Jurkat, Clone E6-1 (cell line): ENCODE measurements around the gene ISCU.
"Not testable (repeated sequence)": the region's sequence is repeated elsewhere in the genome, so short reads cannot be mapped to it uniquely, and the experiment has no call there.

Source experiments
- DNase-seq: peaks from one replicate; pipeline ENCODE4 v3.0.0-alpha.2; 2011; ENCODE audit warnings: low read depth, low spot score
- H3K4me3 ChIP-seq: 2 replicates; pipeline ENCODE4 v1.5.1; 2011; ENCODE audit warnings: mild to moderate bottlenecking, low read length, control low read depth, moderate library complexity

ISCU gene

GRCh38 chr12:108611884-108612415 lies 49.6 kb downstream of the ISCU start:
- H3K4me3 ChIP-seq = no peak overlapping the region
- DNase-seq = peak; percentile 55

GRCh38 chr12:108612788-108613282 lies 50.4 kb downstream of the ISCU start:
- no peak overlapping the region for H3K4me3 ChIP-seq
- no peak for DNase-seq

DNA sequence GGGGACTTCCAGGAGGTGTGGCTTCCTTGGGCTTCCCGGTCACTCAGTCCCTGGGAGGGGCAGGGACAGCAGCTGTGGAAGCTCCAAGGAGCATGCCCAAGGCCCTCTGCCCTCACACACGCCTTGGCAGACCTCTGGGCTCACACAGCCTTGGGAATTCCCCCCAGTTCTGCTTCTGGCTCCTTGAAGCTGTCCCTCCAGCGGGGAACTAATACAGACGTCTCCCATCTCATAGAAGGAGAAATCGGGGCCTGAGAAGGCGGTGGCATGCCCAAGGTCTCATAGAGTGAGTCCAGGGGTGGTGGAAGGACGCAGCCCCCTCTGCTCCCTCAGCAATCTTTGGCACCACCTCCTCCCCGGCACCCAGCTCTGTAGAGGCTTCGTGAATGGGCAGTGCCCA lies 51.2 kb downstream of the ISCU start:
- no peak overlapping the region for H3K4me3 ChIP-seq
- no peak for DNase-seq

DNA sequence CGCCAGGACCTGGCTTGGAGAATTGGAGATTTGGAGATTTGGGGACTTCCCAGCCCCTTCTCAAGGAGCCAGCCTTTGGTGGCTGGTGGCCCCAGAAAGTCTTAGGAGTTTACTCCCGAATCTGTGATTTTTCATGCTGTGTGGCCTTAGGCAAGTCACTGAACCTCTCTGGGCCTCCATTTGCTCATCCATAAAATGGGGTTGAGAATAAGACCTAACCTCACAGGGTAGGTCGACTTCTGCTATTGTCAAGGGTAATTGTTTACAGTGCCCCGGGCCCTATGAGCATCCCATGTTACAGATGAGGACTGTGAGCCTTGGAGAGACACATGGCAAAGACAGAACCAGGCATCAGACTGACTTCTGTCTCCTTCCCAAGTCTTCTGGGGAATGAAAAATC lies 51.6 kb downstream of the ISCU start:
- no peak for DNase-seq
- no peak overlapping the region for H3K4me3 ChIP-seq

DNA sequence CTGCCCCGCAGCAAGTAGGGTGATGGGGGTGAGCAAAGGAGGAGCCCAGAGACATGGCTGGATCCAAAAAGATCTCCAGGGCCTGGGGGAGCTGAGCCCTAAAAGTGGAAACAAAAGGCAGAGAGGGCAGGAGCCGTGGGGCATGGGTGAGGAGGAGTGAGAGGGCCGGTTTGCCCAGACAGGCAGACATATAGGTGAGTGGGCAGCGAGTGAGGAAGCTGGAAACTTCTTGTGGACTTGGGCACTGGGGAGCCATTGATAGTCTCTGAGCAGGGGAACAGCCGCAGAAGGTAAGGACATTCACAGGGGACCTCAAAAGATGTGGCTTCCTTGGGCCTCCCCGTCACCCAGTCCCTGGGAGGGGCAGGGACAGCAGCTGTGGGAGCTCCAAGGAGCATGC lies 52.2 kb downstream of the ISCU start:
- DNase-seq = no peak
- H3K4me3 ChIP-seq = no peak overlapping the region

DNA sequence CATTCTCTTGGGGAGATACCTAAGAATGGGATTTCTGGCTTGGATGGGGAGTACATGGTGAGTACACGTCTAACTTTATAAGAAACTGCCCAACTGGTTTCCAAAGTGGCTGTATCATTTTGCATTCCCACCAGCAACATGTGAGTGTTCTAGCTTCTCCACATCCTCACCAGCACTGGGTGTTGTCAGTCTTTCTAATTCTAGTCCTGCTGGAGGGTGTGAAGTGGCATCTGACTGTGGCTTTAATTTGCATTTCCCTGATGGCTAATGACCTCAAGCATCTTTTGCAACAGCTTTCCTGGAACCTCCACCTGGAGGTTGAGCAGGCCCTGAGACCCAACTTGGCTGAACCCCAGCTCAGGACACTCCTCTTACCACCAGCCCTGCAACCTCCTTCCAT lies 53.5 kb downstream of the ISCU start:
- H3K4me3 ChIP-seq = no peak overlapping the region
- no peak for DNase-seq

- H3K4me3 ChIP-seq = no peak overlapping the region
- no peak for DNase-seq
Observed at GRCh38 chr12:108616359-108616758, 54.0 kb downstream of the ISCU start.

- H3K4me3 ChIP-seq = peak overlapping the region; percentile 32
- DNase-seq = peak; percentile 93
Observed at GRCh38 chr12:108616941-108617858, 54.8 kb downstream of the ISCU start.

DNA sequence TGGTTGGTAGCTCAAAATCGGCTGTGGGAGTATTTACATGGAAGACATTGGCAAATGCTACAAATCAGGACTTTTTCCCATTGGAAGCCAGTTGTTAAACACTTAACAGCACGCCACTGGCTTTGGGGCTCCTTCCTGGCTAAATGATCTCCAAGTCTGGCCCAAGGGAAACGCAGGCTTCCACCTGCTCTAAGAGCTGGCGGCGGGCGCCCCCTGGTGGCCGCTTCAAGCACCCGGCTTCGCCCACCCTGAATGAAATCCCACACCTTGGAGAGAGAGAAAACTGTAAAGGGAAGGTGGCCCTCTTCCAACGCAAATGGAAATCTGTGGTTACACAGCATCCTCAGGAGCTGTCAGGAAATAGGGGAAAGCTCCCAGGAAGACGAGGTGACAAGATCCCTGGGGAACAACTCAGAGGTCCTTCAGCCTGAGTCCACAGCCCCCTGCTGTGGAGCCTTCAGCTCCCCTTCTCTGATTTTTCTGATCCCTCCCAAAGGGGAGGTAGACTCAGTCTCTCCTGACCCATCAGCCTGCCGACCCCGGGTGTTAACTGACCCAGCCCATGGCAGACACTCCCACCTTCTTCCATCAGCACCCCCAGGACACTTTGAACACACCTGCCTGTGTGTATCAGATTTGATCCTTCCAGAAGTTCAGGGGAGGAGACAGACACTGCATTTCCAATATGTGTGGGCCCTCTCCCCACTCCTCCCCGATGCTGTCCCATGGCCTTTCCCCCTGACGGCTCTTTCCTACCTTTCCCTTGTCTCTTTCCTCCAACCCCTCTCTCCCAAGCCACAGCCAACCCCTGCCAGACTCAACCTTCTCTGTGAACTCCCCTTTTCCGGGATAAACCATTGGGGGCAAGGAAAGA lies 55.9 kb downstream of the ISCU start:
- H3K4me3 ChIP-seq = no peak overlapping the region
- DNase-seq = peak; percentile 66

- DNase-seq, H3K4me3 ChIP-seq: not testable (repeated sequence)
Observed at GRCh38 chr12:108618953-108619274, 56.5 kb downstream of the ISCU start.
